Measurements from ENCODE around the gene AADACL4. TPM values are rescaled to one million over a fixed set of nuclear protein-coding genes. Genes with fewer than 3 reads are reported as not detected.

Gene AADACL4
- total and polyA plus RNA-seq, 9 of the 15 experiments (the other 6 are each of a cell fraction or from before 2014, with no cell fraction given) = not detected

DNA sequence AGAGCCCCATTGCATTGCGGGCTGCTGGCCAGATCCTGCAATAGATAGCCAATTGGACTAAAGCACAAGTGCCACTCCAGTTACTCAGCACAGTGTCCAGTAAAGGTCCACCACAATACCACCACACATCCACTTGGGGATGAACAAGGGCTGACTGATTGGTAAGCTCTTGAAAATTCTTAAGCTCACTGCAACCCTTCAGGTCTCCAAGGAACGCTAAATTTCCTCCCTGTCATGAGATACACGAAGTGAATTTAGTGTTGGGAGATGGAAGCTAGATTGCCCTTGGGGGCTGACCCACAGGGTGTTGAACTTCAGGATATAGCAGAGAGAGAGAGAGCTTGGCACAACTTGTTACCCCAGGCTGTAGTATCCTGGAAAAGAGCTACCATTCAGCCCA is 62.2 kb downstream of the AADACL4 start:
- 0% methylated on average over 3 of the region's 3 CpGs for WGBS (ENCODE audit: insufficient coverage, low coverage, missing lambda C conversion rate)
- TF ChIP-seq XRCC5 (IDR thresholded peaks at IDR 0.05; ENCODE audit: low read depth, low read length) = no peak
- no peak for TF ChIP-seq MBD2 (IDR thresholded peaks at IDR 0.05; ENCODE audit: borderline replicate concordance, low read depth)
- TF ChIP-seq MEF2D (tag; conservative IDR thresholded peaks at IDR 0.05; ENCODE audit: low read depth) = no peak
- TF ChIP-seq TCF7L2 (IDR thresholded peaks at IDR 0.05; ENCODE audit: low read depth, low read length) = no peak
- TF ChIP-seq ZNF780A (CRISPR knock-in tag; IDR thresholded peaks at IDR 0.05) = no peak
- TF ChIP-seq, protein P1, sequence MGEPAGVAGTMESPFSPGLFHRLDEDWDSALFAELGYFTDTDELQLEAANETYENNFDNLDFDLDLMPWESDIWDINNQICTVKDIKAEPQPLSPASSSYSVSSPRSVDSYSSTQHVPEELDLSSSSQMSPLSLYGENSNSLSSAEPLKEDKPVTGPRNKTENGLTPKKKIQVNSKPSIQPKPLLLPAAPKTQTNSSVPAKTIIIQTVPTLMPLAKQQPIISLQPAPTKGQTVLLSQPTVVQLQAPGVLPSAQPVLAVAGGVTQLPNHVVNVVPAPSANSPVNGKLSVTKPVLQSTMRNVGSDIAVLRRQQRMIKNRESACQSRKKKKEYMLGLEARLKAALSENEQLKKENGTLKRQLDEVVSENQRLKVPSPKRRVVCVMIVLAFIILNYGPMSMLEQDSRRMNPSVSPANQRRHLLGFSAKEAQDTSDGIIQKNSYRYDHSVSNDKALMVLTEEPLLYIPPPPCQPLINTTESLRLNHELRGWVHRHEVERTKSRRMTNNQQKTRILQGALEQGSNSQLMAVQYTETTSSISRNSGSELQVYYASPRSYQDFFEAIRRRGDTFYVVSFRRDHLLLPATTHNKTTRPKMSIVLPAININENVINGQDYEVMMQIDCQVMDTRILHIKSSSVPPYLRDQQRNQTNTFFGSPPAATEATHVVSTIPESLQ (CRISPR knock-in tag; IDR thresholded peaks at IDR 0.05) = no peak
- TF ChIP-seq, protein P2, sequence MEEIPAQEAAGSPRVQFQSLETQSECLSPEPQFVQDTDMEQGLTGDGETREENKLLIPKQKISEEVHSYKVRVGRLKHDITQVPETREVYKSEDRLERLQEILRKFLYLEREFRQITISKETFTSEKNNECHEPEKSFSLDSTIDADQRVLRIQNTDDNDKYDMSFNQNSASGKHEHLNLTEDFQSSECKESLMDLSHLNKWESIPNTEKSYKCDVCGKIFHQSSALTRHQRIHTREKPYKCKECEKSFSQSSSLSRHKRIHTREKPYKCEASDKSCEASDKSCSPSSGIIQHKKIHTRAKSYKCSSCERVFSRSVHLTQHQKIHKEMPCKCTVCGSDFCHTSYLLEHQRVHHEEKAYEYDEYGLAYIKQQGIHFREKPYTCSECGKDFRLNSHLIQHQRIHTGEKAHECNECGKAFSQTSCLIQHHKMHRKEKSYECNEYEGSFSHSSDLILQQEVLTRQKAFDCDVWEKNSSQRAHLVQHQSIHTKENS (CRISPR knock-in tag; IDR thresholded peaks at IDR 0.05) = no peak
- no peak for TF ChIP-seq ZNF695 (CRISPR knock-in tag; IDR thresholded peaks at IDR 0.05)
- TF ChIP-seq, protein P3, sequence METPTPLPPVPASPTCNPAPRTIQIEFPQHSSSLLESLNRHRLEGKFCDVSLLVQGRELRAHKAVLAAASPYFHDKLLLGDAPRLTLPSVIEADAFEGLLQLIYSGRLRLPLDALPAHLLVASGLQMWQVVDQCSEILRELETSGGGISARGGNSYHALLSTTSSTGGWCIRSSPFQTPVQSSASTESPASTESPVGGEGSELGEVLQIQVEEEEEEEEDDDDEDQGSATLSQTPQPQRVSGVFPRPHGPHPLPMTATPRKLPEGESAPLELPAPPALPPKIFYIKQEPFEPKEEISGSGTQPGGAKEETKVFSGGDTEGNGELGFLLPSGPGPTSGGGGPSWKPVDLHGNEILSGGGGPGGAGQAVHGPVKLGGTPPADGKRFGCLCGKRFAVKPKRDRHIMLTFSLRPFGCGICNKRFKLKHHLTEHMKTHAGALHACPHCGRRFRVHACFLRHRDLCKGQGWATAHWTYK (CRISPR knock-in tag; IDR thresholded peaks at IDR 0.05) = no peak
- TF ChIP-seq POLR2AphosphoS2 (IDR thresholded peaks at IDR 0.05; ENCODE audit: low read length) = no peak
- no peak for TF ChIP-seq PCBP2 (IDR thresholded peaks at IDR 0.05; ENCODE audit: low read depth, low read length, poor library complexity, severe bottlenecking)
- TF ChIP-seq MLX (CRISPR knock-in tag; conservative IDR thresholded peaks at IDR 0.05) = no peak
- TF ChIP-seq CCNT2 (IDR thresholded peaks at IDR 0.05; ENCODE audit: borderline replicate concordance, extremely low read depth, insufficient read length, low read depth, low read length) = no peak
- TF ChIP-seq STAT5B (CRISPR knock-in tag; IDR thresholded peaks at IDR 0.05) = no peak
- TF ChIP-seq, protein P4, sequence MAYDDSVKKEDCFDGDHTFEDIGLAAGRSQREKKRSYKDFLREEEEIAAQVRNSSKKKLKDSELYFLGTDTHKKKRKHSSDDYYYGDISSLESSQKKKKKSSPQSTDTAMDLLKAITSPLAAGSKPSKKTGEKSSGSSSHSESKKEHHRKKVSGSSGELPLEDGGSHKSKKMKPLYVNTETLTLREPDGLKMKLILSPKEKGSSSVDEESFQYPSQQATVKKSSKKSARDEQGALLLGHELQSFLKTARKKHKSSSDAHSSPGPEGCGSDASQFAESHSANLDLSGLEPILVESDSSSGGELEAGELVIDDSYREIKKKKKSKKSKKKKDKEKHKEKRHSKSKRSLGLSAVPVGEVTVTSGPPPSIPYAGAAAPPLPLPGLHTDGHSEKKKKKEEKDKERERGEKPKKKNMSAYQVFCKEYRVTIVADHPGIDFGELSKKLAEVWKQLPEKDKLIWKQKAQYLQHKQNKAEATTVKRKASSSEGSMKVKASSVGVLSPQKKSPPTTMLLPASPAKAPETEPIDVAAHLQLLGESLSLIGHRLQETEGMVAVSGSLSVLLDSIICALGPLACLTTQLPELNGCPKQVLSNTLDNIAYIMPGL (CRISPR knock-in tag; IDR thresholded peaks at IDR 0.05) = no peak
- no peak for TF ChIP-seq NFIX (CRISPR knock-in tag; IDR thresholded peaks at IDR 0.05; ENCODE audit: low read depth)

More for the DNA sequence above, 62.2 kb downstream of the AADACL4 start:
- DNase-seq (ENCODE audit: extremely low read depth in 1 of 4, low spot score in 3 of 4) (no peak), ATAC-seq (no peak), FAIRE-seq (no peak)
- Histone ChIP-seq H3K9me3 (replicated peaks; ENCODE audit: control insufficient read depth, insufficient read depth, low read depth, low read length) (no peaks in the 10 kb centered on the region), H3K9me1 (ENCODE audit: control insufficient read depth, insufficient read depth, low read length) (no peaks in the 10 kb centered on the region), H3K4me1 (replicated peaks in 1 of 2; ENCODE audit: control insufficient read depth in 2 of 2, insufficient read depth in 2 of 2, low read length in 2 of 2) (no peaks in the 10 kb centered on the region), H4K20me1 (replicated peaks; ENCODE audit: control insufficient read depth, insufficient read depth, low read length) (no peaks in the 10 kb centered on the region), H3K4me3 (no peak overlapping the region), H3K36me3 (ENCODE audit: control insufficient read depth, insufficient read depth, low read length) (no peaks in the 10 kb centered on the region), H3K27ac (ENCODE audit: extremely low read depth, low read depth, low read length) (no peak overlapping the region), H3K79me2 (ENCODE audit: control insufficient read depth, insufficient read depth, low read length) (no peaks in the 10 kb centered on the region), H3K9ac (ENCODE audit: insufficient read depth in 1 of 2, low read depth in 2 of 2, low read length in 2 of 2) (no peak overlapping the region), H2AFZ (ENCODE audit: low read depth, low read length) (no peak overlapping the region), H3K4me2 (ENCODE audit: insufficient read depth, low read length) (no peak overlapping the region), H3K27me3 (ENCODE audit: control insufficient read depth in 2 of 2, insufficient read depth in 2 of 2, low read length in 2 of 2) (peaks cover 0 to 5% of the 10 kb centered on the region in 2 experiments; a peak in 1 of 5 replicates)
- intact Hi-C loops (cut with micrococcal nuclease) = no loop called here
- BruUV-seq (replicated peaks) = no TSS peak
- ChIA-PET CTCF (ENCODE audit: low intra/inter-chr PET ratio) (no interaction called here), POLR2A (no interaction called here)
- in situ Hi-C loops (cut with MboI) = no loop called here

Measured in K562 (cell line).